K562 (cell line): Measurements from ENCODE around the gene RBPJL. TPM values are rescaled to one million over a fixed set of nuclear protein-coding genes. Genes with fewer than 3 reads are reported as not detected.

Experiments used
- ARID1B ChIP-seq: fragments of 450-650 bp; IDR thresholded peaks from 2 replicates; pipeline ENCODE4 v1.6.1; 2016; ENCODE audit warnings: antibody characterized with exemption, mild to moderate bottlenecking, inconsistent platforms
- ASH1L ChIP-seq: fragments of 450-650 bp; IDR thresholded peaks from 2 replicates; pipeline ENCODE4 v1.6.1; 2018; ENCODE audit warnings: borderline replicate concordance, mild to moderate bottlenecking, low read depth; ENCODE audit not compliant: partially characterized antibody
- CC2D1A ChIP-seq: fragments of 450-650 bp; IDR thresholded peaks from 2 replicates; pipeline ENCODE4 v1.6.1; 2017; ENCODE audit warnings: mild to moderate bottlenecking
- CEBPG ChIP-seq, 3 experiments: fragments of 200-800 bp in 1 of 3; sonication (Bioruptor generic) in 1 of 3; sonication (generic) in 1 of 3; formaldehyde crosslinking in 1 of 3; IDR thresholded peaks in 2 of 3; conservative IDR thresholded peaks in 1 of 3; 2 replicates each; pipeline versions ENCODE4 v1.6.1 to v1.8.0; 2016 to 2022; ENCODE audit warnings: missing compliant biosample characterization in 2 of 3, missing genetic modification characterization in 2 of 3, mild to moderate bottlenecking in 1 of 3, missing genetic modification reagents in 1 of 3
- CREB5 ChIP-seq: fragments of 250-450 bp; sonication (Bioruptor Pico); IDR thresholded peaks from 2 replicates; pipeline ENCODE4 v1.5.0; 2020; ENCODE audit warnings: mild to moderate bottlenecking
- EZH2 ChIP-seq: IDR thresholded peaks from 2 replicates; pipeline ENCODE4 v1.6.1; 2012; ENCODE audit warnings: low read depth, mild to moderate bottlenecking, inconsistent platforms, low read length, borderline replicate concordance
- HES1 ChIP-seq: fragments of 450-650 bp; IDR thresholded peaks from 2 replicates; pipeline ENCODE4 v1.6.1; 2016; ENCODE audit warnings: low read depth, mild to moderate bottlenecking, moderate library complexity
- KDM1A ChIP-seq, 2 experiments: fragments of 450-650 bp; IDR thresholded peaks; 2 replicates each; pipeline ENCODE4 v1.6.1; 2016; ENCODE audit warnings: mild to moderate bottlenecking in 2 of 2
- MEIS2 ChIP-seq: fragments of 450-650 bp; IDR thresholded peaks from 2 replicates; pipeline ENCODE4 v1.6.1; 2014; ENCODE audit warnings: mild to moderate bottlenecking; ENCODE audit not compliant: partially characterized antibody
- MLLT1 ChIP-seq, 2 experiments: fragments of 450-650 bp; IDR thresholded peaks; 2 replicates each; pipeline ENCODE4 v1.6.1; 2016
- NRF1 ChIP-seq, 2 experiments: fragments of 450-650 bp; IDR thresholded peaks in 1 of 2; conservative IDR thresholded peaks in 1 of 2; 2 replicates each; pipeline ENCODE4 v1.6.1; 2014; ENCODE audit warnings: mild to moderate bottlenecking in 2 of 2
- PHB ChIP-seq: fragments of 250-450 bp; sonication (Bioruptor Pico); IDR thresholded peaks from 2 replicates; pipeline ENCODE4 v1.5.0; 2021
- PHB2 ChIP-seq: fragments of 450-650 bp; IDR thresholded peaks from 2 replicates; pipeline ENCODE4 v1.6.1; 2017; ENCODE audit warnings: low read depth
- POLR2AphosphoS5 ChIP-seq: IDR thresholded peaks from 2 replicates; pipeline ENCODE4 v1.6.1; 2011; ENCODE audit warnings: mild to moderate bottlenecking, low read depth, low read length, moderate library complexity; ENCODE audit not compliant: control insufficient read depth, insufficient read depth
- PYGO2 ChIP-seq: fragments of 450-650 bp; IDR thresholded peaks from 2 replicates; pipeline ENCODE4 v1.6.1; 2016; ENCODE audit warnings: mild to moderate bottlenecking, missing genetic modification characterization, moderate library complexity, missing compliant biosample characterization
- RBFOX2 ChIP-seq: fragments of 200-400 bp; formaldehyde crosslinking; IDR thresholded peaks from 2 replicates; pipeline ENCODE4 v1.6.1; 2017; ENCODE audit warnings: low read depth, mild to moderate bottlenecking, low read length, moderate library complexity
- SLC30A9 ChIP-seq: fragments of 250-450 bp; sonication (Bioruptor Pico); IDR thresholded peaks from 2 replicates; pipeline ENCODE4 v1.8.0; 2022; ENCODE audit warnings: mild to moderate bottlenecking, moderate library complexity
- SMARCA5 ChIP-seq: fragments of 450-650 bp; IDR thresholded peaks from 2 replicates; pipeline ENCODE4 v1.6.1; 2016
- TCF7L2 ChIP-seq: fragments of 150-350 bp; IDR thresholded peaks from 2 replicates; pipeline ENCODE4 v1.6.1; 2016; ENCODE audit warnings: low read depth, mild to moderate bottlenecking, low read length, moderate library complexity
- U2AF2 ChIP-seq: fragments of 200-400 bp; formaldehyde crosslinking; optimal IDR thresholded peaks from 2 replicates; pipeline ENCODE3; 2017; ENCODE audit warnings: low read depth, mild to moderate bottlenecking, low read length
- ZNF23 ChIP-seq: fragments of 250-450 bp; sonication (Bioruptor Pico); IDR thresholded peaks from 2 replicates; pipeline ENCODE4 v1.4.0; 2020; ENCODE audit warnings: mild to moderate bottlenecking
- ZNF239 ChIP-seq: fragments of 250-450 bp; sonication (Bioruptor Pico); IDR thresholded peaks from 2 replicates; pipeline ENCODE4 v1.4.0; 2020; ENCODE audit warnings: mild to moderate bottlenecking
- ZNF282 ChIP-seq: sonication (generic); formaldehyde crosslinking; IDR thresholded peaks from 2 replicates; pipeline ENCODE4 v1.8.1; 2023; ENCODE audit warnings: missing genetic modification reagents
- ZNF395 ChIP-seq: fragments of 200-800 bp; sonication (Bioruptor generic); IDR thresholded peaks from 2 replicates; pipeline ENCODE4 v1.6.1; 2017; ENCODE audit warnings: missing genetic modification characterization, missing compliant biosample characterization
- ZNF431 ChIP-seq: sonication (generic); formaldehyde crosslinking; IDR thresholded peaks from 2 replicates; pipeline ENCODE4 v1.8.0; 2022; ENCODE audit warnings: mild to moderate bottlenecking, missing genetic modification reagents
- ZNF507 ChIP-seq: conservative IDR thresholded peaks from 2 replicates; pipeline ENCODE4 v1.6.1; 2017; ENCODE audit warnings: missing genetic modification characterization, missing compliant biosample characterization
- polyA plus RNA-seq, 8 experiments: library from polyadenylated mRNA; depleted of rRNA in 4 of 8; stranded (reverse) in 5 of 8; unstranded in 3 of 8; fragments of >200 nt; fragmentation: Nextera tagmentation in 2 of 8; fragmentation: Illumina TruSeq in 1 of 8; extraction: Ambion mirVana in 2 of 8; extraction: Trizol in 1 of 8; gene quantifications; 2 replicates each; pipeline versions ENCODE4 v1.2.1 to v1.2.3, GENCODE V29; 2011 to 2014; ENCODE audit warnings: inconsistent platforms in 1 of 8, missing spikeins in 1 of 8
- total RNA-seq, 7 experiments: library from RNA; depleted of rRNA in 6 of 7; stranded (reverse); fragments of >200 nt in 6 of 7; fragmentation: Illumina TruSeq in 2 of 7; extraction: Trizol in 2 of 7; gene quantifications; 2 replicates each; pipeline versions ENCODE4 v1.2.1 to v1.2.3, GENCODE V29; 2011 to 2021; ENCODE audit warnings: low replicate concordance in 1 of 7

Gene RBPJL
- total and polyA plus RNA-seq, 9 of the 15 experiments (the other 6 are each of a cell fraction or from before 2014, with no cell fraction given), result not detected

- TF ChIP-seq CEBPG (CRISPR knock-in tag; IDR thresholded peaks at IDR 0.05) (peak; percentile 62; the same call in 1 of the 2 replicates), CEBPG (tag; conservative IDR thresholded peaks at IDR 0.05 in 1 of 2, IDR thresholded peaks at IDR 0.05 in 1 of 2) (peak; percentile 28 to 80; a peak in 2 of 4 replicates), ARID1B (peak; percentile 63), HES1 (no peak), POLR2AphosphoS5 (no peak), ZNF282 (no peak), ZNF507 (tag) (no peak), ASH1L (no peak), MLLT1 (IDR thresholded peaks at IDR 0.05) (no peak), PHB (CRISPR knock-in tag) (no peak), TCF7L2 (no peak), ZNF395 (0 out of 2 replicates have a peak, but pooled peaks have one; percentile 26), U2AF2 (no peak), NRF1 (conservative IDR thresholded peaks at IDR 0.05 in 1 of 2, IDR thresholded peaks at IDR 0.05 in 1 of 2) (peak in 1 of 2 experiments; percentile 17; a peak in 1 of 4 replicates), PYGO2 (no peak), ZNF239 (CRISPR knock-in tag) (no peak), ZNF431 (CRISPR knock-in tag) (no peak), RBFOX2 (peak; percentile 40), CC2D1A (no peak), KDM1A (IDR thresholded peaks at IDR 0.05) (no peak), ZNF23 (CRISPR knock-in tag) (no peak), CREB5 (CRISPR knock-in tag) (no peak), SMARCA5 (no peak), SLC30A9 (CRISPR knock-in tag) (no peak), PHB2 (no peak), EZH2 (no peak), MEIS2 (peak; percentile 9)
Measured at GRCh38 chr20:45344168-45344860, 37.7 kb downstream of the RBPJL start (continued).
